HL-60 (cell line): ENCODE measurements around the gene YKT6.

Experiments
- CTCF ChIP-seq: IDR thresholded peaks from one replicate; pipeline ENCODE4 v1.5.1; 2011; ENCODE audit warnings: low read length, control low read depth, inconsistent platforms; ENCODE audit not compliant: insufficient read depth
- GABPA ChIP-seq: IDR thresholded peaks from 2 replicates; pipeline ENCODE4 v1.6.1; 2012; ENCODE audit warnings: low read depth
- POLR2AphosphoS5 ChIP-seq: IDR thresholded peaks from 2 replicates; pipeline ENCODE4 v1.6.1; 2012; ENCODE audit warnings: low read depth
- REST ChIP-seq: IDR thresholded peaks from 2 replicates; pipeline ENCODE4 v1.6.1; 2012; ENCODE audit warnings: low read depth; ENCODE audit not compliant: insufficient replicate concordance
- SPI1 ChIP-seq: IDR thresholded peaks from 2 replicates; pipeline ENCODE4 v1.6.1; 2012; ENCODE audit warnings: low read depth, mild to moderate bottlenecking, borderline replicate concordance

- TF ChIP-seq SPI1 (no peak), POLR2AphosphoS5 (no peak), CTCF (no peak), REST (no peak), GABPA (no peak)
Measured at GRCh38 chr7:44229546-44230105, 28.8 kb downstream of the YKT6 start.
